Esophagus (tissue), 2 donors: ENCODE data around the gene TUBB2B. TPM values are rescaled to one million over a fixed set of nuclear protein-coding genes. Genes with fewer than 3 reads are reported as not detected.
"Not testable (repeated sequence)": the region's sequence is repeated elsewhere in the genome, so short reads cannot be mapped to it uniquely, and the experiment has no call there.

Source experiments
- H3K27ac ChIP-seq, 2 donors: one replicate each; pipeline ENCODE4 v1.5.1; 2013; ENCODE audit warnings: low read depth in 2 of 2, mild to moderate bottlenecking in 2 of 2, inconsistent platforms in 1 of 2, low read length in 1 of 2, moderate library complexity in 1 of 2
- H3K27me3 ChIP-seq, 2 donors: one replicate each; pipeline ENCODE4 v1.6.1; 2013; ENCODE audit warnings: low read length in 2 of 2, control low read depth in 1 of 2, mild to moderate bottlenecking in 1 of 2; ENCODE audit not compliant: insufficient read depth in 2 of 2, control insufficient read depth in 1 of 2
- H3K36me3 ChIP-seq, 2 donors: one replicate each; pipeline ENCODE4 v1.6.1; 2013; ENCODE audit warnings: low read length in 1 of 2; ENCODE audit not compliant: control insufficient read depth in 2 of 2, insufficient read depth in 2 of 2
- H3K4me1 ChIP-seq, 2 donors: one replicate each; pipeline ENCODE4 v1.6.1; 2013; ENCODE audit warnings: low read length in 1 of 2; ENCODE audit not compliant: control insufficient read depth in 2 of 2, insufficient read depth in 2 of 2
- H3K4me3 ChIP-seq, 2 donors: one replicate each; pipeline ENCODE4 v1.5.1; 2013; ENCODE audit warnings: low read length in 2 of 2, mild to moderate bottlenecking in 2 of 2, low read depth in 1 of 2, moderate library complexity in 1 of 2
- H3K9me3 ChIP-seq, 2 donors: one replicate each; pipeline ENCODE4 v1.6.1; 2013; ENCODE audit warnings: mild to moderate bottlenecking in 2 of 2, low read depth in 1 of 2, low read length in 1 of 2, moderate library complexity in 1 of 2; ENCODE audit not compliant: control insufficient read depth in 2 of 2, insufficient read depth in 1 of 2
- WGBS, 2 donors: extraction: QIAGEN DNeasy Blood & Tissue Kit; methylation state at CpG; one replicate each; pipeline ENCODE4 v1.1.7; 2013; 5-methylcytosine and 5-hydroxymethylcytosine counted together
- polyA plus RNA-seq, 2 donors: library from polyadenylated mRNA; stranded (reverse); fragments of 200-250 nt; gene quantifications; one replicate each; pipeline ENCODE4 v1.2.3, GENCODE V29; 2013
- donor health status: healthy with polysubstance abuse.
- donor health status: Bipolar disorder and iron deficiency.

Gene TUBB2B
- polyA plus RNA-seq, 2 donors, result 1.6 to 8.4 TPM

DNA sequence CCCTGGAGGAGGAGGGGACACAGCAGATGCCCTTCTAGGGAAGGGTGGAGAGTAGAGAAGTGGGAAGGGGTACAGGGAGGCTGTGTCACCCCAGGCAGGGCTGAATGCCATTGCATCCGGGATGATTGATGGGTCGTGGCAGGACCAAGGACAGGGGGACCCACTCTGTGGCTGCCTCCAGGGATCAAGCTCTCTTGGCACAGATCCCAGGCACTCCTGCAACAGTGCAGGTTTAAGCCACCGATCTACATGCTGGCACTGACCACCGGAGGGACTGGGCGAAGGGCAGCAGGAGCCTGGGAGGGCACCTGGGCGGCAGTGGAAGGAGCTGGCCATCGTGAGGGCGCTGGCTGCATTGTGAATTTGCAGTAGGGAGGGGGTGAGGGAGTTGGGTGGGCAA, 47.5 kb downstream of the TUBB2B start:
- H3K4me3 ChIP-seq, result not testable (repeated sequence)

DNA sequence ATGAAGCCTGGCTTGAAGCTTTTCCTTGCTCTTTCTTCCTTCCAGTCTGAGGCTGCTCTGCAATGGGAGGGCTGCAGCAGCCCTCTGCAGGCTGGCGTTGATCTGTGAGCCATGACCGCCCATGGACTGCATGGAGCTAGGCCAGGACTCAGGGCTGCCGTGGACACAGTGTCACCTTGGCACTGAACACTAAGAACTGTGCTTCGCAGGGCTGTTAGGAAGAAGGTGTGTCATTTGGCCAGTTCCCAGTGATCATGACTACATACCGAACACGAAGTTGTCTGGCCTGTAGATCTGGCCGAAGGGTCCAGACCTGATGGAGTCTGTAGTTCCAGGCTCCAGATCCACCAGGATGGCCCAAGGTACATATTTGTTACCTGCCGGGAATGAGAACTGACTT, 48.8 kb downstream of the TUBB2B start:
- WGBS, 2 donors, result 46 to 57% methylated on average over 7 to 8 of the region's 8 CpGs

More for the DNA sequence above, 47.5 kb downstream of the TUBB2B start:
- H3K36me3 ChIP-seq, H3K4me1 ChIP-seq, H3K27ac ChIP-seq, H3K9me3 ChIP-seq, H3K27me3 ChIP-seq: not testable (repeated sequence)
- 65 to 71% methylated on average over 4 to 5 of the region's 8 CpGs for WGBS, 2 donors

DNA sequence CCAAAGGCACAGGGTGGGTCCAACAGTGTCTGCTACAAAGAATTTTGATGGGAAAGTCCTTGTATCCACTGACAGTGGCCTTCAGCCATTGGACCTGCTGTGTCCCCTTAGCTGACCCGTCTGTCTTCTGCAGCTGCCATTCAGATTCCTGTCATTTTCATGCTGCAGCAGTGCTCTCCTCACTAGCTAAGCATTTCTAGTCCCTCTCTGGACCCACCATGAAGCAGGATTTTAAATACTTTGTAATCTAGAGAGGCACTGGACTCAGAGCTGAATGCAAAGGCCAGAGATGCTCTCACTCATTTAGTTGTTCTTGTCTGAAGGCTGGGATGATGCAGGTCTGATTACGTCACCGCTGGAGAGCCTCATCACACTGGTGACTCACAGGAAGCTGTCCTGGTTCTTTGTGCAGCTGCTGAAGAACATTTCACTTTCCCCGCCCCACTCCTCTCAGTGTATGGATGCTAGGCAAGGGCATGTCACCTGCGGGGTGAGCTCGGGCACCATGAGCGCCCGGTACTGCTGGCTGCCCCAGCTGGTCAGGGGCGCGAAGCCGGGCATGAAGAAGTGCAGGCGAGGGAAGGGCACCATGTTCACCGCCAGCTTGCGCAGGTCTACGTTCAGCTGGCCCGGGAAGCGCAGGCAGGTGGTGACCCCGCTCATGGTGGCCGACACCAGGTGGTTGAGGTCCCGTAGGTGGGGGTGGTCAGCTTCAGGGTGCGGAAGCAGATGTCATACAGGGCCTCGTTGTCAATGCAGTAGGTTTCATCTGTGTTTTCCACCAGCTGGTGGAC, 50.7 kb downstream of the TUBB2B start:
- no peaks in the 10 kb centered on the region for H3K9me3 ChIP-seq
- 85 to 86% methylated on average over 22 of the region's 22 CpGs for WGBS, 2 donors
- no peaks in the 10 kb centered on the region for H3K4me1 ChIP-seq
- H3K4me3 ChIP-seq, result no peak overlapping the region
- H3K27ac ChIP-seq, result peak overlapping the region in 1 of 2 donors; percentile 10
- H3K36me3 ChIP-seq, result no peaks in the 10 kb centered on the region
- no peaks in the 10 kb centered on the region for H3K27me3 ChIP-seq

More for the DNA sequence above, 48.8 kb downstream of the TUBB2B start:
- H3K4me3 ChIP-seq, H3K27me3 ChIP-seq, H3K9me3 ChIP-seq, H3K4me1 ChIP-seq, H3K36me3 ChIP-seq: not testable (repeated sequence)
- peak overlapping the region in 1 of 2 donors; percentile 55 for H3K27ac ChIP-seq

GRCh38 chr6:3175715-3176402, 51.6 kb downstream of the TUBB2B start:
- H3K27ac ChIP-seq, result no peak overlapping the region
- H3K9me3 ChIP-seq, result no peaks in the 10 kb centered on the region
- no peaks in the 10 kb centered on the region for H3K27me3 ChIP-seq
- no peak overlapping the region for H3K4me3 ChIP-seq
- 71 to 77% methylated on average over 11 of the region's 11 CpGs for WGBS, 2 donors
- no peaks in the 10 kb centered on the region for H3K4me1 ChIP-seq
- H3K36me3 ChIP-seq, result no peaks in the 10 kb centered on the region

Other genes starting within 250 kb of the TUBB2B start
- gene NQO2, start 227.8 kb downstream of the TUBB2B start, polyA plus RNA-seq, result 10 to 100 TPM; 24.2 to 40.0 TPM
- gene RIPK1, start 159.2 kb downstream of the TUBB2B start, polyA plus RNA-seq, result 10 to 100 TPM; 11.1 to 13.3 TPM
- 10 to 100 TPM; 12.5 to 13.2 TPM for gene BPHL, start 108.9 kb downstream of the TUBB2B start, polyA plus RNA-seq
- gene TUBB2A, start 70.1 kb downstream of the TUBB2B start, polyA plus RNA-seq, result 100 to 1,000 TPM in 1 of 2 donors, 10 to 100 TPM in 1; 23.3 to 115 TPM
- gene PSMG4, start 31.3 kb upstream of the TUBB2B start, polyA plus RNA-seq, result 10 to 100 TPM; 31.6 to 33.3 TPM
- gene SLC22A23, start 229.4 kb upstream of the TUBB2B start, polyA plus RNA-seq, result 10 to 100 TPM; 12.5 to 15.4 TPM